Peyer's patch (tissue), 4 donors: ENCODE measurements around the gene TMEM184A. TPM values are rescaled to one million over a fixed set of nuclear protein-coding genes. Genes with fewer than 3 reads are reported as not detected.
"Not testable (repeated sequence)": the region's sequence is repeated elsewhere in the genome, so short reads cannot be mapped to it uniquely, and the experiment has no call there.

ENCODE experiments used
- DNase-seq, 3 donors: peaks; one replicate each; pipeline ENCODE4 v3.0.0-alpha.2; 2017 to 2019
- H3K27ac ChIP-seq, 4 donors: fragments of 200-600 bp; sonication (generic); one replicate each; pipeline ENCODE4 v1.5.1; 2016 to 2019
- H3K27me3 ChIP-seq, 2 donors: fragments of 200-600 bp; sonication (generic); one replicate each; pipeline ENCODE4 v1.5.1; 2019
- H3K36me3 ChIP-seq, 3 donors: fragments of 200-600 bp; sonication (generic); one replicate each; pipeline ENCODE4 v1.5.1; 2016 to 2019
- H3K4me1 ChIP-seq, 4 donors: fragments of 200-600 bp; sonication (generic); one replicate each; pipeline ENCODE4 v1.5.1; 2016 to 2019
- H3K4me3 ChIP-seq, 4 donors: fragments of 200-600 bp; sonication (generic); 1 replicate in 3 of 4; 2 replicates in 1 of 4; pipeline ENCODE4 v1.5.1; 2016 to 2019; ENCODE audit warnings: mild to moderate bottlenecking in 1 of 4
- H3K9me3 ChIP-seq, 4 donors: fragments of 200-600 bp; sonication (generic); one replicate each; pipeline ENCODE4 v1.5.1; 2016 to 2019; ENCODE audit warnings: mild to moderate bottlenecking in 1 of 4
- CTCF ChIP-seq, 6 experiments: fragments of 450-650 bp in 4 of 6; fragments of 200-600 bp in 2 of 6; sonication (generic) in 1 of 6; IDR thresholded peaks; one replicate each; pipeline ENCODE4 v1.5.1; 2017 to 2019; ENCODE audit warnings: antibody characterized with exemption in 6 of 6, mild to moderate bottlenecking in 3 of 6, moderate library complexity in 1 of 6
- POLR2A ChIP-seq, 2 donors: fragments of 450-650 bp; IDR thresholded peaks; one replicate each; pipeline ENCODE4 v1.5.1; 2017; ENCODE audit warnings: antibody characterized with exemption in 2 of 2, mild to moderate bottlenecking in 2 of 2, moderate library complexity in 2 of 2
- total RNA-seq, 4 donors: library from RNA; depleted of rRNA; stranded (reverse); fragments of >200 nt; gene quantifications; one replicate each; pipeline ENCODE4 v1.1.0, GENCODE V29; 2016

The TMEM184A gene
- total RNA-seq, 4 donors from 2014 or later, result 41.3 to 161 (median 151) TPM

- peak in 2 of 3 donors; percentile 78 to 84 for DNase-seq
- TF ChIP-seq POLR2A (IDR thresholded peaks at IDR 0.05), result peak; percentile 9 to 69
- TF ChIP-seq CTCF (IDR thresholded peaks at IDR 0.05), result no peak
- Histone ChIP-seq H3K4me3 (peak overlapping the region in 2 of 4 donors; percentile 55), H3K4me1 (peaks cover 0 to 6% (median 0%) of the 10 kb centered on the region in 4 donors), H3K27me3 (no peaks in the 10 kb centered on the region), H3K9me3 (no peaks in the 10 kb centered on the region), H3K36me3 (no peaks in the 10 kb centered on the region), H3K27ac (peak overlapping the region in 3 of 4 donors; percentile 76 to 94 (median 94))
These were observed 32.2 kb downstream of the TMEM184A start for GRCh38 chr7:1523844-1524243.

- peak overlapping the region in 2 of 4 donors; percentile 55 for H3K4me3 ChIP-seq
- H3K27me3 ChIP-seq, result no peaks in the 10 kb centered on the region
- H3K36me3 ChIP-seq, result no peaks in the 10 kb centered on the region
- DNase-seq, result peak in 2 of 3 donors; percentile 88 to 91
- peak overlapping the region in 3 of 4 donors; percentile 76 to 94 (median 94) for H3K27ac ChIP-seq
- no peaks in the 10 kb centered on the region for H3K9me3 ChIP-seq
- peaks cover 0 to 6% (median 0%) of the 10 kb centered on the region in 4 donors for H3K4me1 ChIP-seq
- TF ChIP-seq POLR2A (IDR thresholded peaks at IDR 0.05) (peak; percentile 77 to 78), CTCF (IDR thresholded peaks at IDR 0.05) (peak in 3 of 6 experiments; percentile 24 to 48 (median 40))
These were observed 32.8 kb downstream of the TMEM184A start for GRCh38 chr7:1523208-1523607.

DNA sequence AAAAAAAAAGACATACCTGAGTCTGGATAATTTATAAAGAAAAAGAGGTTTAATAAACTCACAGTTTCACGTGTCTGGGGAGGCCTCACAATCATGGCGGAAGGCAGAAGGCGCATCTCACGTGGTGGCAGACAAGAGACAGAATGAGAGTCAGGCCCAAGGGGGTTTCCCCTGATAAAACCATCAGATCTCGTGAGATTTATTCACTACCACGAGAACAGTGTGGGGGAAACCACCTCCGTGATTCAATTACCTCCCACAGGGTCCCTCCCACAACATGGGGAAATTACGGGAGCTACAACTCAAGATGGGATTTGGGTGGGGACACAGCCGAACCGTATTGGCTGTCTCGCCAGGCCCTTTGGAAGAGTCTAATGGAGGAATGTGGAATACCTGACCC, 34.5 kb downstream of the TMEM184A start:
- H3K4me3 ChIP-seq, result no peak overlapping the region
- no peak for DNase-seq
- no peak overlapping the region for H3K27ac ChIP-seq
- H3K27me3 ChIP-seq, result no peaks in the 10 kb centered on the region
- H3K9me3 ChIP-seq, result no peaks in the 10 kb centered on the region
- TF ChIP-seq CTCF (IDR thresholded peaks at IDR 0.05) (no peak), POLR2A (IDR thresholded peaks at IDR 0.05) (no peak)
- no peaks in the 10 kb centered on the region for H3K36me3 ChIP-seq
- peaks cover 0 to 6% (median 0%) of the 10 kb centered on the region in 4 donors for H3K4me1 ChIP-seq

DNA sequence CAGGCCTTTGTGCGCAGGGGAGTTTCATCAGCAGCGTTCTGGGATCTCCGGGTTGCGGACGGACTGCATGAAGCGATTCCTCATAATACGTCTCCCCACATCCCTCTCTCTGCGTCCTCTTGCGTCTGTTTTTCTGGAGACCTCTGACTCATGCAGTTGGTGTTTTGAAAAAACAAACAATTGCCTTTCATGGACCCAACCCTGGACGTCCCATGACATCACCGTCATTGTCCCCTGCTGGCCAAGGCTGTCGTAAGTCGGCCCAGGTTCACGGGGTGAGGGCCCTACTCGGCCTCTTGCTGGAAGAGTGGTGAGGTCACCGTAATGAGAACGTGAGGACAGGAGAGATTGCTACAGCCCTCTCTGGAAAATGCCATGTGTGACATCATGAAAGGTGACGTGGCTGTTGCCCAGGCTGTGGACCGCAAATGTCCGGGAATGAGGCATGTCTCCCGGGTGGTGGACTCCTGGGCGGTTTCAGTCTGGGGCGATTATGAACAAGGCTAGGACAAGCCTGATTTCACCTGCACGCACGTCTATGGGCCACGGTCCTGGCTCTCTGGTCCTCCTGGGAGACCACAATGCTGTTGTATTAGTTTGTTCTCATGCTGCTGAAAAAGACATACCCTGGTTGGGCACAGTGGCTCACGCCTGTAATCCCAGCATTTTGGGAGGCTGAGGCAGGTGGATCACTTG, 35.3 kb downstream of the TMEM184A start:
- no peak for TF ChIP-seq CTCF (IDR thresholded peaks at IDR 0.05)
- TF ChIP-seq POLR2A (IDR thresholded peaks at IDR 0.05), result no peak
- H3K4me3 ChIP-seq, result no peak overlapping the region
- no peak overlapping the region for H3K27ac ChIP-seq
- no peaks in the 10 kb centered on the region for H3K27me3 ChIP-seq
- no peak for DNase-seq
- no peaks in the 10 kb centered on the region for H3K36me3 ChIP-seq
- H3K4me1 ChIP-seq, result peaks cover 0 to 6% (median 0%) of the 10 kb centered on the region in 4 donors
- no peaks in the 10 kb centered on the region for H3K9me3 ChIP-seq

GRCh38 chr7:1519322-1519922, 36.6 kb downstream of the TMEM184A start:
- not testable (repeated sequence) for H3K4me1 ChIP-seq, H3K27ac ChIP-seq, DNase-seq, H3K9me3 ChIP-seq, H3K4me3 ChIP-seq, H3K27me3 ChIP-seq, H3K36me3 ChIP-seq

DNA sequence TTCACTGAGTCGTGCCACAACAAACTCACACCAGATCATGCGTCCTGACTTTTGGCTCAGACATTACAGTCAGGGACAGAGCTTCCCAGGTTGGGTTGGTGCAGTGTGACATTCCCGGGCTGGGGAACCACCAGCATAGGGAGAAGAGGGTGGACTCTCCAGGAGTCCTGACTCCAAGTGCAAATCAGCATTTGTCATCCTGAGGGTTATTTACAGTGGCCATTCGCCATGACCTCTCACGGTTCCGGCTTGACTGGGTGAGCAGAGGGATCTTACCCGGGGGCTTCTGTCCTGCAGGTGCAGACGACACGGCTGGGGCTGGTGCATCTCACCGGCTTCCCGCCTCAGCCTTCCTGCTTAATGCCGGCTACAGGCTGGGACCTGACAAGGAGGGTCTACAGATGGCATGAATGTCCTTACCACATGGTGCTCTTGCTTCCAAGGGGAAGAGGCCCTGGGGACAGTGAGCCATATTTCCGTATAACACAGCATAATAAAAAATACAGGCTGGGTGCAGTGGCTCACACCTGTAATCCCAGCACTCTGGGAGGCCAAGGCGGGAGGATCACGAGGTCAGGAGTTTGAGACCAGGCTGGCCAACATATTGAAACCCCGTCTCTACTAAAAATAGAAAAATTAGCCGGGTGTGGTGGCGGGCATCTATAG, 39.3 kb downstream of the TMEM184A start:
- Histone ChIP-seq H3K4me3 (no peak overlapping the region), H3K36me3 (no peaks in the 10 kb centered on the region), H3K4me1 (peaks cover 0 to 12% (median 0%) of the 10 kb centered on the region in 4 donors), H3K27me3 (no peaks in the 10 kb centered on the region), H3K27ac (no peak overlapping the region), H3K9me3 (no peaks in the 10 kb centered on the region)
- TF ChIP-seq CTCF (IDR thresholded peaks at IDR 0.05), result no peak
- no peak for TF ChIP-seq POLR2A (IDR thresholded peaks at IDR 0.05)
- DNase-seq, result no peak

GRCh38 chr7:1515509-1515967, 40.5 kb downstream of the TMEM184A start:
- peaks cover 0 to 18% (median 0%) of the 10 kb centered on the region in 4 donors for H3K4me1 ChIP-seq
- not testable (repeated sequence) for H3K27ac ChIP-seq, H3K27me3 ChIP-seq, H3K36me3 ChIP-seq, H3K4me3 ChIP-seq, DNase-seq, H3K9me3 ChIP-seq
